HUDEP-2 (cell line): ENCODE data around the gene ATP1A2.
"Not testable (repeated sequence)": the region's sequence is repeated elsewhere in the genome, so short reads cannot be mapped to it uniquely, and the experiment has no call there.

Experiments
- DNase-seq, 76 experiments: peaks; one replicate each; lab custom pipeline; 2025; ENCODE audit not compliant: unreplicated experiment in 76 of 76; lab: John Stamatoyannopoulos, UW

ATP1A2 gene

DNA sequence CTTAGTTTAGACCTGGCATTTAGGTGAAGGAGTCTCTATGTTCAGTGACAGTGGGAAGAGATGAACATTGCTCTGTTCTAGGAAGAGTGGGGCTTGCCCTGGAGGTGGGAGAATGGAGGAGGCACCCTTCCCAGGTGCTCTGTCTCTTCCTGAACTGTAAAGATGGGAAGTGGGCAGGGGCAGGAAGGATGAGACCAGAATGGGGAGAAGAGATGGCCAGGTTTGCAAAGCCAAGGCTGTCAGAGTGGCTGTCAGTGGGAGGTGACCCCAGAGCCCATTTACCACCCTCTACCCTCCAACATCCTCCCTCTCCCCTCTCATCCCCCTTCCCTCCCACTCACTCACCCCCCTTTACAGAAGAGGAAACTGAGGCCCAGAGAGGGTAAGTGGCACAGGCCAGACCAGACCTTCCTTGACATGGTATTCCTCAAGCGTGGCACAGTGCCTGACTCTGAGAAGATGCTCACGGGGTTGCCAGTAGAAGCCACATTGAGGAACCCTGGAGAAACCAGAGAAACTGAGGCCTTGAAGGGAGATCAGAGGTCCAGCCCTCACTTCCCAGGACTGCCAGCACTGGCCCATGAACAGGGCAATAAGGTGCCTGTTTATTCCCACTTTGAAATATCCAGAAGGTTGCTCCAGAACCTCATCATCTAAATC, 15.7 kb upstream of the ATP1A2 start:
- DNase-seq: no peak

DNA sequence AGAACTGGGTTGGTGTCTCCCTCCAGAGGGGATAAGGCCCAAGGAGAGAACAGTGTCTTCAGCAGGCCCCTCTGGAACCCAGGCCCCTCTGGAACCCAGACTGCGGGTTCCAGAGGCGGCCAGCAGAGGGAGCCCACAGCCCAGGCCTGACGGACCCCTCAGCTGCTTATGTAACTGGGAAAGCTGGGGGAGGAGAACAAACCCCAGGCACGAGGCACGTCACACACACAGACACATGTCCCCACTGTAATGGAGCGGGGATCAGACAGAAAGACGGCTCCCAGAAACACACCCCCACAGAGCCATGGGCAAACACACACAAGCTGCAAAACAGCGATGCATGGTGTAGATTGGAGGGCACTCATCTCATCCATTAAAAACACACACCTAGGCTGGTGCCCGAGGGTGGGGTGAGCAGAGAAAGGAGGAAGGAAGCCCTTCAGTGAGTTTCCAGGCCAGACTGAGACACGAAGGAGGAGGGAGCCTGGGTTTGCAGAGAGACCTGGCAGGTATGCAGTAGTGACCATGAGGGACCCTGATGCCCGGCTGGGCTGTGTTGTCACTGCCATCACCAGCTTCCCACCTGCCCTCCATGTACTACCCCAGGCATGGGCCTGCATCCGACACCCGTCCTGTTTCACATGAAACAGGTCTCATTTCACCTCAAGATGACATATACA, 14.4 kb upstream of the ATP1A2 start:
- DNase-seq: peak in 63 of 76 experiments; percentile 9 to 76 (median 40)

DNA sequence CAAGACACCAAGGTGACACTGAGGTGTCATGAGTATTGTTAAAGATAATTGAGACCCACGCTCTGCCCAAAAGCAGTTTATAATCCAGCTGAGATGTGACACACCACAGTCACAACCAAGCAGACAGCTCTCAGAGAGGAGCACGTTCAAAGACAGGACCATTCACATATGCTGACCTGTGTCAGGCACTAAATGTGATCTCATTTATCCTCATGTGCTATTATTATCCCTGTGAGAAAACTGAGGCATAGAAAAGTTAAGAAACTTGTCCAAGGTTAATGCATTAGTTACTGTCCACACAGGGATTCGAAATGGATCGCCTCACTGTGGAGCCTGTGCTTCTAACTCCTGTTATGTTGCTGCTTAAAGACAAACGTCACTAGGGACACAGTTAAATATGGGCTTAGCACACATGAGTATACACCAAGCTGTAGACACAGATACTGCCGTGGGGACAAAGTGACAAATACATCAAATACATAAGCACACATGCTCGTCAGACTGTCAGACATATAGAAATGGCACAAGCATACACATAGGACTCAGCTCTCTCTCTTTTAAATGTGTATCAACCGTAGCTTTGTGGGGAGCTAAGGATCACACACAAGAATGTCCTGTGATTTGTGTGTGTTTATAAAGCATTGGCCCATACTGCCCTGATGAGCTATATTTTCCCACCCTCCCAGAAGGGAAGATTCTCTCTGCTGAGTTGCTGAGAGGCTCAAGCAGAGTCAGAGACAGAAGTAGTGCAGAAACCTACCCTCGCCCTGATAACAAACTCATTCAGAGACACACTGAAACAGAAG, 13.6 kb upstream of the ATP1A2 start:
- peak in 1 of 76 experiments; percentile 3 for DNase-seq

DNA sequence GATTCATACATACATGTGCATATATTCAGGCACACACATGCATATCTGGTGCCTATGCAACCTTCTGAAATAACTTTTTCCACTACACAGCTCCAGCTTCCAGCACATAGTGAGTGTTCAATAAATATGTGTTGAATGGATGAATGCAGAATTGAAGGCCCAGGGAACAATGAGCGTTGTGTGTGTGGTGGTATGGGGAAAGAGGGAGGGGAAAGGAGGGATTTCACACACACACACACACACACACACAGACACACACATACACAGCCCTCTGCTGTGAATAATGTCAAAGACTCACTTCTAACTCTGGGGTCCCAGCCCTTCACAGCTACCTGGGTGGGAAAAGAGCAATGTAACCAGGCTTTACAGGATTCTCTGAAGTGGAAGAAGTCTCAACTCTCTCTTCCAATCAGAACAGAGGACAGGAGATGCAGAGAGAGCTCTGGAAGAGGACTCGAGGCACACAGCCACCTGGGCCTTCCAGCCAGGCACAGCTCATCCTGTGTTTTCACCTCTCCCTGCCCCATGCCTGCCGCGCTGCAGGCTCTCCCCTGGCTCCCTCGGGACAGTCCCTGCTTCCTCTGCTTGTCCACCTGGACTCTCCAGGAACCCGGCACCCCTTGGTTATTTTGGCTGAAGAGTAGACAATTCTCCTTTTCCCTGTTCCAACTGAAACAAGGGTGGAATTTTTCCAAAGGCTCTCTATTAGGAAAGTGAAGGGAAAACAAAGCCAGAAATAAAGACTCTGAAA, 11.7 kb upstream of the ATP1A2 start:
- no peak for DNase-seq

DNA sequence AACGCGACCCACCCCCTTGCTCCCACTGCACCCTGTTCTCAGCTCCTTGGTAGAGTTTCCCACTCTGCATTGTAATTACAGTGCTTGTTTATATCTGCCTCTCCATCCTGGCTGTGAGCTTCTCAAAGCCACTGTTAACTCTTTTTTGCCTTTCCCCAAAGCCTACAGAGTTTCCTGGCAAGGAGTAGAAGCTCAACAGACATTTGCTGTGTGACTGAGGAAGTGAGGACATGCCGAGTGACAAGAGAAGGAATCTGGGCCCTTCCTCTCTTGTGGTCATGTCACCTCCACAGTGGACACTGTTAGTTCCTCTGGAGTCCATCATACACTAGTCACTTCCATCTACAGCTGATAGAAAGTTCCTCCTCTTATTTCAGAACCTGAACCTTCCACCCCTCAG, 11.1 kb upstream of the ATP1A2 start:
- DNase-seq: no peak

DNA sequence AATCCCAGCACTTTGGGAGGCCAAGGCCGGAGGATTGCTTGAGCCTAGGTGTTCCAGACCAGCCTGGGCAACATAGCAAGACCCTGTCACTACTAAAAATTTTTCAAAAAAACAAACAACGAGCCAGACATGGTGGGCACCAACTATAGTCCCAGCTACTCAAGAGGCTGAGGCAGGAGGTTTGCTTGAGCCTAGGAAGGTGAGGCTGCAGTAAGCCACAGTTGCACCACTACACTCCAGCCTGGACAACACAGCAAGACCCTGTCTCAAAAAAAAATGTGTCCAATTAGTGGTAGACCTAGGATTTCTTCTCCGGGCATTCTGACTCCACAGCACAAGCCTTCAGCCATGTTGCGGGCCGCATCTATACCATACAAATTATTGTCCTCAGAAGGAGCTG, 10.4 kb upstream of the ATP1A2 start:
- no peak for DNase-seq

DNA sequence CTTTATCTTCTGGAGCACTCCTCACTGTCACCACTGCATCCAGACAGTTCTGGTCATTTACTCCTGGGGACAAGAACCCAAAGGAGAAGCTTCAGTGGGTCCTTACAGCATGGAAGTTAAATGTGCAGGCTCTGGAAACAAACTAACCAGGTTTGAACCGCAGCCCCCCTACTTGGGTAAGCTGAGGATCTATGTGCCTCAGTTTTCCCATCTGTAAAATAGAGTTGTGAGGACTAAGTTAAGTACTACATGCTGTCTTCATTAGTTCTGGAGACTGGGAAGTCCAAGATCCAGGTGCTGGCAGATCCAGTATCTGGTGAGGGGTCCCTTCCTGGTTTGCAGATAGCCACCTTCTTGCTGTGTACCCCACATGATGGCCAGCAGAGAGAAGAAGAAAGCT, 8.0 kb upstream of the ATP1A2 start:
- DNase-seq: no peak

DNA sequence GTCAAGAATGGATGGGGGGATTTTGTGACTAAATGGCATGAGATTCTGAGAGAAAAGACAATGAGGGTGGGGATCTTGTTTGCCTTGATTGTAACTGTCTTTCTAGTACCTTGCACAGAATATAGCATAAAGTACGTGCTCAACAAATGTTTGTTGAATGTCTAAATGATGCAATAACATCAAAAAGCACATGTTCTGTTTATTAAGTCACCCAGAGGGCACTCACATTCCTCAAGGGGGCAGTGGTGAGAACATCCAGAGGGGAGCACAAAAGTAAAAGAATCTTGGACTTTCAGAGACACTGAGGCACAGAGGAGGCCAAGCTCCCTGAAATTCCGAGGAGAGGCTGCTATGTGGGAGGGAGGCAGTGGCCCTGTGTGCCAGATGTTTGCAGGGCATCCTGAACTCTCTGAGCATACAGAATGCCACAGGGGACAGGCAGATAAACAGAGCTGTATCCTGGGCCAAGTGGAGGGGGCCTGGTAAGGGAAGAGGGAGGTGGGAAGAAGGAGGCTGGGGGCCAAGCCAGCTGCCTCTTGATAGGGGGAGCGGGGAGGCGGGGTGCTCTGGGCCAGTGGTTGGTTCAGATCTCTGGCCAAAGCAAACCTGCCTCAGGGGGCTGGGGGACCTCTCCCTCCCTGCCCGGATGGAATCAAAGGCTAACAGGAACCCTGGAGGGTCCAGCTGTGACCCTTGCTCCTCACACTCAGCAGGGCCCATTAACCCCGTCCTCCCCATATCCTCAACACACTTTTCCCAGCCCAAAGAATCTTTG, 6.5 kb upstream of the ATP1A2 start:
- peak in 35 of 76 experiments; percentile 3 to 54 (median 18) for DNase-seq

DNA sequence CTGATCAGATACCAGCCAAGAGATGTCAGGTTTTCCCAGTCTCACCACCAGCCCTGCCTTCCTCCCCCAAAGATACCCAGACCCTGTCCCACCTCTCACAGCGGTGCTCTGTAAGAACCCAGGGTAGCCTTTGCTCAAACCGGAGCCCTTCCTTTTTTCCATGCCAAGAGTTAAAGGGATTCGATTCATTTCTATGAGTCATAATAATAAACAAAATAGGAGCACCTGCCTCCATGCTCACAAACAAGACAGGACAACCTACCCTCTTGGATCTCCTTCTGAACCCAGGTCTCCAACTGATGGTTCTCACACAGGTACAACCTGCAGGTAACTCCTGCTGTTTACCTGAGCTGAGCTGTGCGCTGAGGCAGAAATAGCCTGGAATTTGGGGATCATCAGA, 5.9 kb upstream of the ATP1A2 start:
- no peak for DNase-seq

DNA sequence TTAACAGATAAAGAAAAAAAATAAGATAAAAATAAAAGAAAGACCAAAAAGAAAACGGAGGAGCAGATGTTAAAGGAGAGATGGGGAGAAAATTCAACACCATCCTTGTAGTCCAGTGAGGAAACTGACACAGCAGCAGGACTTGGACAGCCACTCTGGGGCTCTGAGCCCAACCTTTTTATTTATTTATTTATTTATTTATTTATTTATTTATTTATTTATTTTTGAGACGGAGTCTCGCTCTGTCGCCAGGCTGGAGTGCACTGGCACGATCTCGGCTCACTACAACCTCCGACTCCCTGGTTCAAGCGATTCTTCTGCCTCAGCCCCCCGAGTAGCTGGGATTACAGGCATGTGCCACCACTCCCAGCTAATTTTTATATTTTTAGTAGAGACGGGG, 4.1 kb upstream of the ATP1A2 start:
- DNase-seq: not testable (repeated sequence)

DNA sequence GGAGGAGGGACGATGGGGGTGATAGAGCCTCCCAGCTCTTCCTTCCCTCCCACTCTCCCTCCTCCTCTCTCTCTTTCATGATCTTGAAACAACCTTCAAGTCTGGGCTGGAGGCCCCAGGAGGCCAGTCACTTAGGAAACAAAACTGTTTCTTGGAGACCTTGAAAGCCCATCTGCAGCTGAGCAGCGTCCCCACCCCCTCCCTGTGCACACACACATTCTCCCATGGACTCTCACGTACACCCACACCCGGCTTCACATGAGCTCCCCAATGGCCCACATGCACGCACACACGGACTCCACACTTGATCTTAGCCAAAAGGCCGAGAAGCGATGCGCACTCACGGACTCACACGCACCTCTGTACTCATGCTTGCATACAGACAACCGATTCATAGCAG, 3.2 kb upstream of the ATP1A2 start:
- DNase-seq: no peak

DNA sequence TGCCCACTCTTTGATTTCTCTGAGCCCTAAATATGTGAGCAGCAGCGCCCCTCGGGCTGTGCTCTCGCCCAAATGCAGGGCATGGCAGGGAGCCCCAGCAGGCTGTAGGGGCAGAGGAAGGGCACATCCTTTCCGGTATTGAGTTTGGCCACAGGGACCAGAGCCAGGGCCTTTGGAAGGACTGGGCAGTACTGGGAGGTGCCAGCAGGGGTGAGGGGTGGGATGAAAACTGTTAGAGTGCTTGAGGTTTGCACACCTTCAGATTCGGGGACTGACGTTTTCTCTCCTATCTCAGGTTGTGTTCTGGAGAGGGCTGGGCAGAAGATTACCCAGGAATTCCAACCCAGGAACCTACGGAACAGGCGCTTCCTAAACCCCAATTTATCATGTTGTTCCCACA, 2.2 kb upstream of the ATP1A2 start:
- no peak for DNase-seq

DNA sequence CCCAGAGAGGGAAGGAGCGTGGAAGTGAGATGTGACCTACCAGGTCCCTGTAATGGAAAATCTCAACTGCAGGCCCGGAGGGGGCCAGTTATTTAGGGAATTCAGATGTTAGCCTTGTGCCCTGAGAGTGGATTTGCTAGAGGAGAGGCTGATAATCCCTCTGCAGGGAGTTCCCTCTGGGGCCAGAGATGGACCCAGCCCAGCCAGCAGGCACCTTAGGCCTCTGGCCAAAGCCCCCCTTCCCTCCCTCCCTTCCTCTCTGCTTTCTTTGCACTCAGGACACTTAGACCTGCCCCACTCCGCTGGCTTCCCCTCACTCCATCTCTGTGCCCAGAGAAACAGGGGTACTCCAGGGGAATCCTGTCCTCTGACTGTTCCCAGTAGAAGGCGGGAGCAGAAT, 1.5 kb upstream of the ATP1A2 start:
- DNase-seq: no peak

DNA sequence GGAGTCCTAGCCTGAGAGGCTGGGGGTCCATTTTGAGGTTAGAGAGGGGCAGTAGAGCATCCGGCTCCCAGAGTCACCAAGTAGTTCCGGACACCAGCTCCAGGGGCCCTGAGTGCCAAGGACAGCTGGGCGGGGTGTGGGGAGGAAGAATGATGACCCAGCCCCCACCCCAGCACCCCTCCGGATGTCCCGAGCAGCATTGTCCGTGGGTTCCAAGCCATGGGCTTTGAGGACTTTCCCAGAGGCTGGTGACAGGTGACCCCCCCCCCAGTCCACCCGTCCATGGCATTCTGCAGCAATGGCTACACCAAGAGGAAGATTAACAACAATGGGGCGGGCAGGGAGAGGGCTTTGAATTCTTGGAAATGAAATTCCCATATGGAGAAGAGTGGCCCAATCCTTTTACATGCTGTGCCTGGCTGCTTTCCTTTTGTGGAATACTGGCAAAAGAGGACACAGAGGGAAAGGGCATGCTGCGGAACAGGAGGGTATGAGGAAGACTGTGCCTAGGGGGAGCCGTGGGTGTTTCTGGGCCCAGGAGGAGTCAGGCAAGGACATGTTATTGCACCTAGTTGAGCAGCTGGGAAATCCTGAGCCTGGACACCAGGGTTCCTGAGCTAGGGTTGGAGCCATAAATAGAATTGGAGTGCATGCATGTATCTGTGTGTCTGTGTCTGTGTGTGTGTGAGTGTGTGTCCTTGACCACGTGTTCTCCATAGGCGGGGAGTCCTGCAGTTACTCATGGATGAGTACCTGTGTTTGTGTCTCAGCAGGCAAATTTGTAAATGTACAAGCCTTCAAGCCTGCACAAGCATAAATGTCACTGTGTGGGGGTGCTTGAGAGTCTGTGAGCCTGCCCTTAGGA, 956 bp downstream of the ATP1A2 start:
- no peak for DNase-seq

DNA sequence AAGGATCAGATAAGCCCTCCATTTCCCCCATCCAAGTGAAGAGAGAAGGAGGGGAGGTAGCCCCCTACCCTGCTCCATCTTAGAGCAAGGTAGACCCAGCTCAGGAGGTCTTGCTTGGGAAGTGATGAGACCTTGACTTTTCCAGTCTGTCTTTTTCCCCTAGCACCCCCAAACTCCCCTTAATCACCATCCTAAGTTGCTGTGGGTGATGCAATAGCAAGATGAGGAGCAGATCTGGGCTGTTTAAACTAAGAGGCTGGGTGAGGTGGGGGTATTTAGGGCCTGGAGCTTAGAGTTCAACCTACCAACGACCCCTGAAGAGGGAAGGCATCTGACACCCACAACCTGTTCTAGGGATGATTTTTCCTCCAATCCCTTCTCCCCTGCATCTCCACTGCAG, 1.7 kb downstream of the ATP1A2 start:
- DNase-seq: no peak

DNA sequence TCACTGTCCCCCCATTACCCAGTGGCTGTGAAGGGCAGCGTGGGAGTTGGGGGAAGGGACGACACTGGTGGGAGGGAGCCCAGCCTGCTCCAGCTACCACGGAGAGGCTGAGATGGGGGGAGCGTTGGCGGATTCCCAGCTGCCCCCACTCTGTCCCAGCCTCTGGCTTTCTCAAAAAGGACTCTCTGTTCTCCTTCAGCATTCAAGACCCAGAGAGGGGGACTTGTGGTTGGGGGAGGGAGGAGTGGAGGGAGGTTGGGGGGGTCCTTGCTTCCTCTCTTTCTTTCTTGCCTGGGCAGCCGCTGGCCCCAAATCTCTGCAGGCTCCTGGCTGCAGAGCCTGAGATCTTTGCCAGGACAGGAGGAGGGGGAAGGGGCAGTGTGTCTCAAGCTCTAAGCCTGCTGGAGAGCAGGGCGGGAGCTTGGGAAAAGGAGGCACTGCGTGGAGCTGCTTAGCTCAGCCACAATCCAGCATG, 2.2 kb downstream of the ATP1A2 start:
- no peak for DNase-seq

DNA sequence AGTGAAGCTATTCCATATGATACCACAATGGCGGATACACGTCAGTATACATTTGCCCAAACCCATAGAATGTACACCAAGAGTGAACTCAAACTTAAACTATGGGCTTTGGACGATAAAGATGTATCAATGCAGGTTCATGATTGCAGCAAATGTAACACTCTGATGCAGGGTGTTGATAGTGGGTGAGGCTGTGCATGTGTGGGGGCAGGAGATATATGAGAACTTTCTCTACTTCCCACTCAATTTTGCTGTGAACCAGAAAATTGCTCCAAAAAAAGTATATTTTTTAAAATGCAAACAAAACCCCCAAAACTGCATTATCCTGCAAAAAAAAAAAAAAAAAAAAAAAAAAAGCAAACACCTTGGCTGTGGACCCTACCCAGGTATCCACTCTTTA, 3.4 kb downstream of the ATP1A2 start:
- no peak for DNase-seq

DNA sequence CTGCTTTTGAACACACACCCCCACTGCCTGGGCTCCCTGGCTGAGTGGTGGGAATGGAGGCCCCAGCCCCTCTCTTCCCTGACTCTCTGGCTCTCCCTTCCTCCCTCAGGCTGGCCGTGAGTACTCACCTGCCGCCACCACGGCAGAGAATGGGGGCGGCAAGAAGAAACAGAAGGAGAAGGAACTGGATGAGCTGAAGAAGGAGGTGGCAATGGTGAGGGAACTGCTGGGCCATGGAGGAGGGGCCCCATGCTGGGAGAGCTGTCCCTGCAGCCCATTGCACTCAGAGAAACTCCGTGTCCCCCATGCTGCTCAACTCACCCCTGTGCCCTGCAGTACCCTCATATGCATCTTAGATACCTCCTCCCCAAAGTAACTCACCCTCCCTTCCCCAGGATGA, 5.2 kb downstream of the ATP1A2 start:
- no peak for DNase-seq

DNA sequence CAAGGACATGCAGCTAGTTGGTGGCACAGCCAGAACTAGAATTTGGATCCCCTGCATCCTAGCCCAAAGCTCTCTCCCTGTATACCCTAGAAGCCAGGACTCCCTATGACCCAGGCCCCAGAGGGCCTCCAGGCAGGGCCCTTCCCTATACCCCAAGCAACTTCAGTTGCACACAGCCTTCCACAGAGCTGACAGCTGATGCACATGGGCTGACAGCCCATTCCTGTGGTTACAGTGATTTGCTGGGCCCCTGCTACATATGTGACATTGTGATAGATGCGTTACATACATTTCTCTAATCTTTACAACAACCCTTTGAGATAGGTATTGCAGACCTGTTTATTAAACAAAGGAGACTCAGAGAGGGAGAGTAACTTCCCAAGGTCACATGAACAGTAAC, 5.8 kb downstream of the ATP1A2 start:
- no peak for DNase-seq
